Transverse colon (tissue), 4 donors: Measurements from ENCODE around the gene OR10T2. TPM values are rescaled to one million over a fixed set of nuclear protein-coding genes. Genes with fewer than 3 reads are reported as not detected.

Experiments
- DNase-seq: peaks from one replicate; pipeline ENCODE4 v3.0.0-alpha.2; 2019
- H3K27ac ChIP-seq, 4 donors: fragments of 200-600 bp; sonication (generic); 2 replicates each; pipeline ENCODE4 v1.5.1; 2016 to 2018; ENCODE audit warnings: inconsistent platforms in 4 of 4
- H3K27me3 ChIP-seq: fragments of 200-600 bp; sonication (generic); 2 replicates; pipeline ENCODE4 v1.5.1; 2017; ENCODE audit warnings: inconsistent platforms
- H3K36me3 ChIP-seq, 4 donors: fragments of 200-600 bp; sonication (generic); 2 replicates each; pipeline ENCODE4 v1.5.1; 2017 to 2019; ENCODE audit warnings: inconsistent platforms in 4 of 4
- H3K4me1 ChIP-seq, 4 donors: fragments of 200-600 bp; sonication (generic); 2 replicates each; pipeline ENCODE4 v1.5.1; 2017 to 2020; ENCODE audit warnings: inconsistent platforms in 4 of 4
- H3K4me3 ChIP-seq, 4 donors: fragments of 200-600 bp; sonication (generic); 1 replicate in 1 of 4; 2 replicates in 3 of 4; pipeline versions ENCODE4 v1.5.1 to v1.6.1; 2017 to 2019; ENCODE audit warnings: inconsistent platforms in 4 of 4
- H3K9me3 ChIP-seq, 2 donors: fragments of 200-600 bp; sonication (generic); 2 replicates each; pipeline ENCODE4 v1.5.1; 2017 to 2019; ENCODE audit warnings: inconsistent platforms in 2 of 2
- CTCF ChIP-seq, 5 experiments: fragments of 200-600 bp in 3 of 5; fragments of 450-650 bp in 2 of 5; sonication (generic) in 3 of 5; IDR thresholded peaks; 1 replicate in 2 of 5; 2 replicates in 3 of 5; pipeline ENCODE4 v1.5.1; 2016 to 2017; ENCODE audit warnings: antibody characterized with exemption in 5 of 5, inconsistent platforms in 3 of 5, mild to moderate bottlenecking in 2 of 5, moderate library complexity in 1 of 5
- EP300 ChIP-seq: sonication (generic); formaldehyde crosslinking; IDR thresholded peaks from one replicate; pipeline ENCODE4 v1.6.1; 2017; ENCODE audit warnings: antibody characterized with exemption, low read depth
- POLR2A ChIP-seq: fragments of 450-650 bp; IDR thresholded peaks from one replicate; pipeline ENCODE4 v1.6.1; 2016; ENCODE audit warnings: antibody characterized with exemption, mild to moderate bottlenecking, moderate library complexity
- POLR2AphosphoS5 ChIP-seq, 3 donors: sonication (generic); formaldehyde crosslinking; IDR thresholded peaks; one replicate each; pipeline ENCODE4 v1.6.1; 2016; ENCODE audit warnings: antibody characterized with exemption in 3 of 3
- whole genome bisulfite sequencing, 2 donors: methylation state at CpG; one replicate each; pipeline ENCODE4 v1.1.5; 2018; ENCODE audit warnings: low coverage in 1 of 2; 5-methylcytosine and 5-hydroxymethylcytosine counted together
- in situ Hi-C, 4 donors: fragments of 200-750 bp; cut with MboI; loops; one replicate each; pipeline versions ENCODE4 v1.15.0 to v1.15.1; 2017; ENCODE audit warnings: low sequenced_read_pairs in 3 of 4, low pct_ligation_motif_present in 1 of 4, low pct_unique_long_range_greater_than_20kb in 1 of 4
- intact Hi-C: fragments of 100-400 bp; cut with DNase I; formaldehyde crosslinking; loops from one replicate; pipeline ENCODE4 v1.15.1; 2023; ENCODE audit warnings: low total_unique reads
- total RNA-seq, 4 donors: library from RNA; depleted of rRNA; stranded (reverse); fragments of >200 nt; gene quantifications; one replicate each; pipeline ENCODE4 v1.1.0, GENCODE V29; 2016

The OR10T2 gene
- total RNA-seq, 4 donors from 2014 or later, result not detected

DNA sequence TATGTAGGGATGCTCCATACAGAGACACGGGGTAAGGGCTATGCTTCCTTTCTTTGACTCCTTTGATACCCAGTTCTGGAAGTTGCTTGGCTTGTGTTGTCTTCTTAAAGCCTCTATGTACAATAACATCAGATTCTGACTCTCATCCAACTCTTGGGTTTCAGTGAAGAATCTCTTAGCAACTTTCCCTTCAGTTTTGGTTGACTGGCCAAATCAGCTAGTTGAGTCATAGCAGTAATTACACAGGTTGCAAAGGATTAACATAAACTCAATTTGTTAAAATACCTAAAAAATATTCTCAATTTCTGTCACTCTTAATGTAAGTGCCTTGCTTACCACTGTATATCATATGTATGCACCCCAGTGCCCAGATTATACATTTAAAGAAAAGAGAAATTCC lies 36.3 kb downstream of the OR10T2 start:
- in situ Hi-C loops, result no loop called here
- H3K27me3 ChIP-seq, result no peaks in the 10 kb centered on the region
- H3K36me3 ChIP-seq, result no peaks in the 10 kb centered on the region
- H3K27ac ChIP-seq, result no peak overlapping the region
- no peak for DNase-seq
- WGBS, 2 donors, result 75% methylated on average over 1 of the region's 1 CpG; no CpG with 5 or more reads in 1 of the 2 donors
- intact Hi-C loops, result no loop called here
- TF ChIP-seq EP300 (no peak), CTCF (IDR thresholded peaks at IDR 0.05) (no peak), POLR2A (no peak), POLR2AphosphoS5 (IDR thresholded peaks at IDR 0.05) (no peak)
- H3K4me3 ChIP-seq, result no peak overlapping the region
- H3K9me3 ChIP-seq, result no peaks in the 10 kb centered on the region
- no peaks in the 10 kb centered on the region for H3K4me1 ChIP-seq

GRCh38 chr1:158362482-158362881 lies 36.8 kb downstream of the OR10T2 start:
- WGBS, 2 donors, result 17 to 35% methylated on average over 1 of the region's 1 CpG
- Histone ChIP-seq H3K27me3 (no peaks in the 10 kb centered on the region), H3K4me3 (no peak overlapping the region), H3K4me1 (no peaks in the 10 kb centered on the region), H3K36me3 (no peaks in the 10 kb centered on the region), H3K27ac (no peak overlapping the region), H3K9me3 (no peaks in the 10 kb centered on the region)
- intact Hi-C loops (no loop called here), in situ Hi-C loops (no loop called here)
- no peak for DNase-seq
- TF ChIP-seq EP300 (no peak), POLR2AphosphoS5 (IDR thresholded peaks at IDR 0.05) (no peak), CTCF (IDR thresholded peaks at IDR 0.05) (no peak), POLR2A (no peak)

DNA sequence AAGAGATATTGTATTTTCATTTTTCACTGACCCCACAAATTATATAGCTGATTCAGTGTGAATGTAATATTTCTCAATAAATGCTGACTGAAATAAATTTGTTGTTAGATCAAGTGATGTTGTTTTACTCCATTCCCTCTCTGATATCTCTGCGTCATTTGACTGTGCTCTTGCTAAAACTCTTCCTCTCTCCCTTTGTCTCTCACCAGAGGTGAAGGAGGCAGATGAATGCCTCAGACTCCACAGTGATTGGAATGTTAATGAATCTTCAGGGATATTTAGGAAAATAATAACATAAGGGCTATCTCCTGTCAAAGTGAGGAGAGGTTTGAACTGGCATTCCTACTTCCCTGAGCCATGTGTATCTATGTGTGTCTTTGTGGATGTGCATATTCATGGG lies 41.8 kb downstream of the OR10T2 start:
- no peaks in the 10 kb centered on the region for H3K4me1 ChIP-seq
- intact Hi-C loops (no loop called here), in situ Hi-C loops (no loop called here)
- DNase-seq, result no peak
- WGBS, 2 donors, result 92 to 94% methylated on average over 1 of the region's 1 CpG
- no peak overlapping the region for H3K27ac ChIP-seq
- no peaks in the 10 kb centered on the region for H3K36me3 ChIP-seq
- no peaks in the 10 kb centered on the region for H3K27me3 ChIP-seq
- H3K9me3 ChIP-seq, result no peaks in the 10 kb centered on the region
- TF ChIP-seq EP300, result no peak
- TF ChIP-seq POLR2A, result no peak
- no peak for TF ChIP-seq POLR2AphosphoS5 (IDR thresholded peaks at IDR 0.05)
- TF ChIP-seq CTCF (IDR thresholded peaks at IDR 0.05), result no peak
- H3K4me3 ChIP-seq, result no peak overlapping the region

GRCh38 chr1:158356616-158357015 lies 42.6 kb downstream of the OR10T2 start:
- TF ChIP-seq POLR2AphosphoS5 (IDR thresholded peaks at IDR 0.05), result no peak
- no peak for TF ChIP-seq POLR2A
- TF ChIP-seq EP300, result no peak
- TF ChIP-seq CTCF (IDR thresholded peaks at IDR 0.05), result no peak
- H3K27me3 ChIP-seq, result no peaks in the 10 kb centered on the region
- no peaks in the 10 kb centered on the region for H3K9me3 ChIP-seq
- no peak overlapping the region for H3K4me3 ChIP-seq
- no peaks in the 10 kb centered on the region for H3K36me3 ChIP-seq
- WGBS, 2 donors, result 62 to 69% methylated on average over 3 of the region's 3 CpGs
- intact Hi-C loops (no loop called here), in situ Hi-C loops (no loop called here)
- H3K27ac ChIP-seq, result no peak overlapping the region
- no peak for DNase-seq
- H3K4me1 ChIP-seq, result no peaks in the 10 kb centered on the region
